Keratinocyte (primary cell): ENCODE results near the gene FHIT. TPM values are rescaled to one million over a fixed set of nuclear protein-coding genes. Genes with fewer than 3 reads are reported as not detected.

Source experiments
- DNase-seq: peaks from one replicate; pipeline ENCODE4 v3.0.0-alpha.2; 2011; ENCODE audit warnings: low read depth, missing footprints, low spot score
- FAIRE-seq: peaks from 2 replicates; lab custom pipeline; 2011; peaks lifted over from hg19 to GRCh38; lab: Jason Lieb, UNC
- H2AFZ ChIP-seq: 2 replicates; pipeline ENCODE4 v1.6.0; 2012; ENCODE audit warnings: low read length, control low read depth, inconsistent platforms; ENCODE audit not compliant: control insufficient read depth
- H3K27ac ChIP-seq: 2 replicates; pipeline ENCODE4 v1.5.1; 2011; ENCODE audit warnings: low read length; ENCODE audit not compliant: control insufficient read depth, insufficient read depth
- H3K27me3 ChIP-seq: 3 replicates; pipeline ENCODE4 v1.6.0; 2011; ENCODE audit warnings: low read length; ENCODE audit not compliant: control insufficient read depth, insufficient read depth; ENCODE audit errors: extremely low read depth
- H3K36me3 ChIP-seq, 2 experiments: 2 replicates in 1 of 2; 3 replicates in 1 of 2; pipeline ENCODE4 v1.5.1; 2011; ENCODE audit warnings: low read length in 2 of 2, mild to moderate bottlenecking in 1 of 2; ENCODE audit not compliant: control insufficient read depth in 2 of 2, insufficient read depth in 2 of 2; ENCODE audit errors: extremely low read depth in 1 of 2
- H3K4me1 ChIP-seq: 3 replicates; pipeline ENCODE4 v1.5.1; 2011; ENCODE audit warnings: low read length; ENCODE audit not compliant: control insufficient read depth, insufficient read depth; ENCODE audit errors: extremely low read depth
- H3K4me2 ChIP-seq: 3 replicates; pipeline ENCODE4 v1.6.0; 2011; ENCODE audit warnings: low read depth, low read length; ENCODE audit not compliant: control insufficient read depth, insufficient read depth; ENCODE audit errors: extremely low read depth
- H3K4me3 ChIP-seq, 3 experiments: fragments of 200-600 bp in 1 of 3; sonication (generic) in 1 of 3; 2 replicates in 2 of 3; 3 replicates in 1 of 3; pipeline ENCODE4 v1.5.1; 2011 to 2016; ENCODE audit warnings: low read length in 3 of 3, mild to moderate bottlenecking in 3 of 3, control low read depth in 2 of 3, inconsistent platforms in 1 of 3, low read depth in 1 of 3, mixed read lengths in 1 of 3, mixed run types in 1 of 3, moderate library complexity in 1 of 3; ENCODE audit not compliant: control insufficient read depth in 2 of 3, insufficient read depth in 2 of 3; ENCODE audit errors: extremely low read depth in 1 of 3
- H3K79me2 ChIP-seq: 2 replicates; pipeline ENCODE4 v1.6.0; 2012; ENCODE audit warnings: low read length; ENCODE audit not compliant: control insufficient read depth, insufficient read depth
- H3K9ac ChIP-seq: 3 replicates; pipeline ENCODE4 v1.6.0; 2011; ENCODE audit warnings: low read length; ENCODE audit not compliant: control insufficient read depth, insufficient read depth; ENCODE audit errors: extremely low read depth
- H3K9me1 ChIP-seq: 3 replicates; pipeline ENCODE4 v1.6.0; 2011; ENCODE audit warnings: low read length; ENCODE audit not compliant: control insufficient read depth, insufficient read depth; ENCODE audit errors: extremely low read depth
- H3K9me3 ChIP-seq: 2 replicates; pipeline ENCODE4 v1.5.1; 2012; ENCODE audit warnings: low read depth, low read length; ENCODE audit not compliant: control insufficient read depth
- H4K20me1 ChIP-seq: 3 replicates; pipeline ENCODE4 v1.6.0; 2011; ENCODE audit warnings: low read length; ENCODE audit not compliant: control insufficient read depth, insufficient read depth; ENCODE audit errors: extremely low read depth
- EZH2 ChIP-seq: IDR thresholded peaks from one replicate; pipeline ENCODE4 v1.6.1; 2012; ENCODE audit warnings: inconsistent platforms, mild to moderate bottlenecking, low read length, moderate library complexity
- dilution Hi-C: fragments of 300-500 bp; cut with MboI; formaldehyde crosslinking; loops from one replicate; pipeline ENCODE4 v1.7.0; 2020; ENCODE audit warnings: low sequenced_read_pairs; ENCODE audit not compliant: extremely low pct_ligation_motif_present
- polyA plus RNA-seq, 5 experiments: library from polyadenylated mRNA; depleted of rRNA in 3 of 5; stranded (reverse) in 3 of 5; stranded (forward) in 1 of 5; unstranded in 1 of 5; fragments of >200 nt; gene quantifications; 1 replicate in 1 of 5; 2 replicates in 3 of 5; 3 replicates in 1 of 5; pipeline versions ENCODE4 v1.2.1 to v1.2.3, GENCODE V29; 2011 to 2012; ENCODE audit warnings: missing spikeins in 2 of 5, low read depth in 1 of 5, low replicate concordance in 1 of 5
- TF ChIP-seq, protein P1 (sequence below), 3 experiments: IDR thresholded peaks in 1 of 3; conservative IDR thresholded peaks in 1 of 3; optimal IDR thresholded peaks in 1 of 3; 2 replicates in 2 of 3; 3 replicates in 1 of 3; pipeline versions ENCODE3 to v1.5.1; 2011; ENCODE audit warnings: low read length in 3 of 3, mild to moderate bottlenecking in 3 of 3, moderate library complexity in 2 of 3, control low read depth in 1 of 3, inconsistent platforms in 1 of 3; ENCODE audit not compliant: insufficient read depth in 2 of 3; ENCODE audit errors: extremely low read depth in 1 of 3

Gene FHIT
- polyA plus RNA-seq, 1 donor (not counting 4 experiments of a cell fraction or from before 2014, with no cell fraction given): 2.2 TPM

DNA sequence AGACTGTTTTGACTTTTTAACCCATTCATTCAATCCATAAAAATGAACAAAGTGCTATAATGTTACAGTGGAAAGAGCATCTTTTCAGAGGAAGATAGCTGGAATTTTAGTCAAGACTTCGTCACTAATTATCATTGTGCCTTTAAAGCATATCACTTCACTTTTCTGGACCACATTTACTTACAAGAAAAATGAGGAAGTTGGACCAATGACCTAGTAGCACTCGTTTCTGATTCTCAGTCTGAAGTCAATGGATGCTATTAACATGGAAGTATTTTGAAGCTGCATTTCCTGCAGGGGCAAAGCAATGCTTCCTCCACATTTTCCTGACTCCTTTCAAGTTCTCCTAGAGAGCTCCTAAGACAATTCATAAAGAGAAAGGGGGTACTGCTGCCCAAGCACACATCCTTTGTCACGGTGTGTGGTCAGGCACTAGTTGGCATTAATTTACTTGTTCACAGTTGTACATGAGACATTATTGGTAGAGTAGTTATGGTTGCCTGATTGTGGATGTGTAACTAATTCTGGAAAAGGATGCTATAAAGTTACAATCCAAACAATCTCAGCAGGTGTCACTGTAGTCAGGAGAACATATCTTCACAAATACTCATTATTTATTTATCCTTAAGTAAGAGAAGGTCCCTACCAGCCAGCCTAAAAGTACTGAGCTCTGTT is 1049.1 kb downstream of the FHIT start:
- H3K4me2 ChIP-seq: no peak overlapping the region
- H2AFZ ChIP-seq: no peak overlapping the region
- no peaks in the 10 kb centered on the region for H3K36me3 ChIP-seq
- H3K9me3 ChIP-seq: no peaks in the 10 kb centered on the region
- H3K27me3 ChIP-seq: no peaks in the 10 kb centered on the region
- no peak for DNase-seq
- H3K27ac ChIP-seq: no peak overlapping the region
- FAIRE-seq: no peak
- no peaks in the 10 kb centered on the region for H3K9me1 ChIP-seq
- H3K4me3 ChIP-seq: no peak overlapping the region
- no peaks in the 10 kb centered on the region for H3K79me2 ChIP-seq
- dilution Hi-C loops: no loop called here
- no peak overlapping the region for H3K9ac ChIP-seq
- TF ChIP-seq EZH2: no peak
- TF ChIP-seq, protein P1, sequence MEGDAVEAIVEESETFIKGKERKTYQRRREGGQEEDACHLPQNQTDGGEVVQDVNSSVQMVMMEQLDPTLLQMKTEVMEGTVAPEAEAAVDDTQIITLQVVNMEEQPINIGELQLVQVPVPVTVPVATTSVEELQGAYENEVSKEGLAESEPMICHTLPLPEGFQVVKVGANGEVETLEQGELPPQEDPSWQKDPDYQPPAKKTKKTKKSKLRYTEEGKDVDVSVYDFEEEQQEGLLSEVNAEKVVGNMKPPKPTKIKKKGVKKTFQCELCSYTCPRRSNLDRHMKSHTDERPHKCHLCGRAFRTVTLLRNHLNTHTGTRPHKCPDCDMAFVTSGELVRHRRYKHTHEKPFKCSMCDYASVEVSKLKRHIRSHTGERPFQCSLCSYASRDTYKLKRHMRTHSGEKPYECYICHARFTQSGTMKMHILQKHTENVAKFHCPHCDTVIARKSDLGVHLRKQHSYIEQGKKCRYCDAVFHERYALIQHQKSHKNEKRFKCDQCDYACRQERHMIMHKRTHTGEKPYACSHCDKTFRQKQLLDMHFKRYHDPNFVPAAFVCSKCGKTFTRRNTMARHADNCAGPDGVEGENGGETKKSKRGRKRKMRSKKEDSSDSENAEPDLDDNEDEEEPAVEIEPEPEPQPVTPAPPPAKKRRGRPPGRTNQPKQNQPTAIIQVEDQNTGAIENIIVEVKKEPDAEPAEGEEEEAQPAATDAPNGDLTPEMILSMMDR (optimal IDR thresholded peaks at IDR 0.05 in 1 of 3, IDR thresholded peaks at IDR 0.05 in 1 of 3, conservative IDR thresholded peaks at IDR 0.05 in 1 of 3; ENCODE audit: extremely low read depth in 1 of 3, insufficient read depth in 2 of 3, low read length in 3 of 3): no peak
- no peaks in the 10 kb centered on the region for H3K4me1 ChIP-seq
- no peaks in the 10 kb centered on the region for H4K20me1 ChIP-seq

DNA sequence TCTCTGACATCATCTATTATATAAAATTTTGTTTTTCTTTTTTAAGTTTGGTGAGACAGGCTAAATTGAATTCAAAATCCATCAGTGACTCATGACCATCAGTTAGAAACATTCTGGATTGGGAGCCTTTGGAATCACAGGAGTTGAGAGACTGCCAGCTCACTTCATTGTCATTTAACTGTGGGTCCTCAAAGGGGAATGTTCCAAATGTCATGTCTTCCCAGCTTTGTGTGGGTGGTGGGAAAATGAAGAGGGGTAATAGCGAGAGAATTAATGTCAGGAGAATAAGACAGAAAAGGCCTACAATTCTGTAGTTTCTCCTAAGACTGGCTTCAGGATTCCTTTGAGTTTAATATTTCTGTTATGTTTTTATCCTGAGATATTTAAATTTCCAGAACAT is 1051.9 kb downstream of the FHIT start:
- no peak for FAIRE-seq
- Histone ChIP-seq H3K27me3 (no peaks in the 10 kb centered on the region), H3K79me2 (no peaks in the 10 kb centered on the region)

More for the DNA sequence above, 1051.9 kb downstream of the FHIT start:
- Histone ChIP-seq H3K36me3 (no peaks in the 10 kb centered on the region), H3K9me3 (no peaks in the 10 kb centered on the region), H4K20me1 (no peaks in the 10 kb centered on the region), H3K4me3 (no peak overlapping the region), H3K4me2 (no peak overlapping the region), H2AFZ (no peak overlapping the region), H3K9ac (no peak overlapping the region), H3K4me1 (no peaks in the 10 kb centered on the region), H3K27ac (no peak overlapping the region), H3K9me1 (no peaks in the 10 kb centered on the region)
- no peak for DNase-seq
- dilution Hi-C loops: no loop called here
- TF ChIP-seq EZH2: no peak
- TF ChIP-seq, protein P1 (optimal IDR thresholded peaks at IDR 0.05 in 1 of 3, IDR thresholded peaks at IDR 0.05 in 1 of 3, conservative IDR thresholded peaks at IDR 0.05 in 1 of 3; ENCODE audit: extremely low read depth in 1 of 3, insufficient read depth in 2 of 3, low read length in 3 of 3): no peak
